HEK293 (cell line): ENCODE measurements around the gene STAT5B.
A peak's percentile ranks its signal among the peaks of the same experiment; 100 is the strongest.

ENCODE experiments used
- CTCF ChIA-PET: fragments of 350-600 bp; formaldehyde crosslinking; extraction: SDS; loops from one replicate; lab custom pipeline; 2021; ENCODE audit warnings: antibody characterized with exemption; lab: Yijun Ruan, JAX
- POLR2A ChIA-PET: fragments of 300-600 bp; formaldehyde crosslinking; extraction: SDS; loops from one replicate; lab custom pipeline; 2020; ENCODE audit warnings: antibody characterized with exemption, inconsistent platforms; lab: Yijun Ruan, JAX
- H3K27ac ChIP-seq: fragments of 200-500 bp; sonication (Bioruptor generic); 2 replicates; pipeline ENCODE4 v1.5.1; 2014; ENCODE audit warnings: low read depth, low read length, control low read depth, inconsistent platforms; ENCODE audit errors: extremely low read depth
- H3K36me3 ChIP-seq, 2 experiments: fragments of 200-500 bp in 1 of 2; sonication (Bioruptor generic) in 1 of 2; 1 replicate in 1 of 2; 2 replicates in 1 of 2; pipeline ENCODE4 v1.5.1; 2014 to 2017; ENCODE audit warnings: inconsistent platforms in 2 of 2, low read length in 2 of 2; ENCODE audit not compliant: control insufficient read depth in 2 of 2, insufficient read depth in 1 of 2
- H3K4me1 ChIP-seq: fragments of 200-500 bp; sonication (Bioruptor generic); 2 replicates; pipeline ENCODE4 v1.5.1; 2014; ENCODE audit warnings: mild to moderate bottlenecking, low read length, inconsistent platforms; ENCODE audit not compliant: control insufficient read depth, insufficient read depth
- H3K4me3 ChIP-seq: 2 replicates; pipeline ENCODE4 v1.5.1; 2011; ENCODE audit warnings: low read depth, mild to moderate bottlenecking, control low read depth, low read length, moderate library complexity
- H3K9me3 ChIP-seq: fragments of 200-500 bp; sonication (Bioruptor generic); 2 replicates; pipeline ENCODE4 v1.5.1; 2014; ENCODE audit warnings: low read depth, low read length, inconsistent platforms; ENCODE audit not compliant: control insufficient read depth, insufficient read depth
- CTCF ChIP-seq: fragments of 450-650 bp; formaldehyde crosslinking; IDR thresholded peaks from 2 replicates; pipeline ENCODE4 v1.5.1; 2016; ENCODE audit warnings: missing biosample characterization, missing genetic modification characterization
- GLI4 ChIP-seq: fragments of 450-650 bp; formaldehyde crosslinking; IDR thresholded peaks from 2 replicates; pipeline ENCODE4 v1.5.1; 2016; ENCODE audit warnings: missing biosample characterization, missing genetic modification characterization
- KLF10 ChIP-seq: fragments of 450-650 bp; IDR thresholded peaks from 2 replicates; pipeline ENCODE4 v1.5.1; 2018; ENCODE audit warnings: missing biosample characterization, mild to moderate bottlenecking, missing genetic modification characterization
- KLF16 ChIP-seq: fragments of 450-650 bp; formaldehyde crosslinking; IDR thresholded peaks from 2 replicates; pipeline ENCODE4 v1.5.1; 2017; ENCODE audit warnings: missing biosample characterization, missing genetic modification characterization
- PRDM4 ChIP-seq: fragments of 450-650 bp; formaldehyde crosslinking; IDR thresholded peaks from 2 replicates; pipeline ENCODE4 v1.5.1; 2017; ENCODE audit warnings: missing biosample characterization, missing genetic modification characterization
- RBAK ChIP-seq: fragments of 450-650 bp; formaldehyde crosslinking; IDR thresholded peaks from 2 replicates; pipeline ENCODE4 v1.5.1; 2016; ENCODE audit warnings: missing biosample characterization, missing genetic modification characterization
- SETDB1 ChIP-seq: IDR thresholded peaks from one replicate; pipeline ENCODE4 v1.6.1; 2017; ENCODE audit warnings: mild to moderate bottlenecking, low read length, moderate library complexity, mixed read lengths; ENCODE audit not compliant: insufficient read length
- SP7 ChIP-seq: fragments of 450-650 bp; formaldehyde crosslinking; IDR thresholded peaks from 2 replicates; pipeline ENCODE4 v1.5.1; 2016; ENCODE audit warnings: missing biosample characterization, missing genetic modification characterization
- TRIM28 ChIP-seq: IDR thresholded peaks from 2 replicates; pipeline ENCODE4 v1.6.1; 2011; ENCODE audit warnings: low read length, control low read depth, borderline replicate concordance
- YY2 ChIP-seq: fragments of 450-650 bp; formaldehyde crosslinking; IDR thresholded peaks from 2 replicates; pipeline ENCODE4 v1.5.1; 2016; ENCODE audit warnings: missing biosample characterization, missing genetic modification characterization
- ZNF214 ChIP-seq: fragments of 450-650 bp; formaldehyde crosslinking; IDR thresholded peaks from 2 replicates; pipeline ENCODE4 v1.5.1; 2017; ENCODE audit warnings: missing biosample characterization, mild to moderate bottlenecking, missing genetic modification characterization, borderline replicate concordance
- ZNF292 ChIP-seq: fragments of 450-650 bp; formaldehyde crosslinking; IDR thresholded peaks from 2 replicates; pipeline ENCODE4 v1.5.1; 2016; ENCODE audit warnings: low read depth, missing biosample characterization, missing genetic modification characterization, borderline replicate concordance
- ZNF324 ChIP-seq: fragments of 450-650 bp; formaldehyde crosslinking; IDR thresholded peaks from 2 replicates; pipeline ENCODE4 v1.5.1; 2016; ENCODE audit warnings: missing biosample characterization, missing genetic modification characterization
- ZNF350 ChIP-seq: fragments of 450-650 bp; formaldehyde crosslinking; IDR thresholded peaks from 2 replicates; pipeline ENCODE4 v1.5.0; 2017; ENCODE audit warnings: missing biosample characterization, mild to moderate bottlenecking, missing genetic modification characterization
- ZNF449 ChIP-seq: fragments of 450-650 bp; formaldehyde crosslinking; IDR thresholded peaks from 2 replicates; pipeline ENCODE4 v1.5.1; 2017; ENCODE audit warnings: missing biosample characterization, mild to moderate bottlenecking, missing genetic modification characterization, moderate library complexity
- ZNF48 ChIP-seq: fragments of 450-650 bp; formaldehyde crosslinking; IDR thresholded peaks from 2 replicates; pipeline ENCODE4 v1.5.1; 2016; ENCODE audit warnings: missing biosample characterization, missing genetic modification characterization
- ZNF645 ChIP-seq: fragments of 450-650 bp; formaldehyde crosslinking; IDR thresholded peaks from 2 replicates; pipeline ENCODE4; 2016; ENCODE audit warnings: missing biosample characterization, missing genetic modification characterization
- ZNF677 ChIP-seq: fragments of 450-650 bp; IDR thresholded peaks from 2 replicates; pipeline ENCODE4 v1.5.0; 2018; ENCODE audit warnings: missing biosample characterization, mild to moderate bottlenecking, missing genetic modification characterization, moderate library complexity
- ZNF776 ChIP-seq: fragments of 450-650 bp; formaldehyde crosslinking; IDR thresholded peaks from 2 replicates; pipeline ENCODE4 v1.5.0; 2017; ENCODE audit warnings: missing biosample characterization, missing genetic modification characterization, borderline replicate concordance
- ZNF777 ChIP-seq: fragments of 450-650 bp; formaldehyde crosslinking; IDR thresholded peaks from 2 replicates; pipeline ENCODE4 v1.5.1; 2017; ENCODE audit warnings: missing biosample characterization, missing genetic modification characterization, borderline replicate concordance
- ZNF791 ChIP-seq: fragments of 450-650 bp; formaldehyde crosslinking; IDR thresholded peaks from 2 replicates; pipeline ENCODE4 v1.5.1; 2016; ENCODE audit warnings: missing biosample characterization, missing genetic modification characterization
- ZNF792 ChIP-seq: fragments of 450-650 bp; formaldehyde crosslinking; IDR thresholded peaks from 2 replicates; pipeline ENCODE4 v1.5.1; 2016; ENCODE audit warnings: missing biosample characterization, missing genetic modification characterization

Gene STAT5B

GRCh38 chr17:42249681-42250446 is 26.3 kb downstream of the STAT5B start:
- no peak overlapping the region for H3K27ac ChIP-seq
- CTCF ChIA-PET, result interaction anchor here (0.5 to 3.9 kb wide), 8 partner anchors 9 to 130 kb away, joined by 3 to 24 read pairs (median 4); no protein-coding TSS in a partner anchor
- POLR2A ChIA-PET, result no interaction called here

GRCh38 chr17:42248351-42249179 is 27.6 kb downstream of the STAT5B start:
- Histone ChIP-seq H3K9me3 (no peaks in the 10 kb centered on the region), H3K4me3 (no peak overlapping the region), H3K27ac (peak overlapping the region; percentile 19; the same call in 1 of the 2 replicates), H3K4me1 (peaks cover 10% of the 10 kb centered on the region; the same call in 1 of the 2 replicates), H3K36me3 (no peaks in the 10 kb centered on the region; a peak in 1 of 3 replicates)
- TF ChIP-seq ZNF791 (tag by site-specific recombination) (no peak), RBAK (tag by site-specific recombination) (no peak), TRIM28 (no peak), ZNF645 (no peak), ZNF324 (tag by site-specific recombination) (no peak), ZNF350 (tag by site-specific recombination) (no peak), GLI4 (tag by site-specific recombination) (no peak), KLF16 (tag by site-specific recombination) (no peak), ZNF292 (tag by site-specific recombination) (no peak), ZNF792 (tag by site-specific recombination) (no peak), ZNF214 (no peak), YY2 (tag by site-specific recombination) (no peak)
- POLR2A ChIA-PET, result interaction anchor here (0.5 to 0.6 kb wide), 2 partner anchors 26 to 103 kb away, joined by 3 read pairs; no protein-coding TSS in a partner anchor
- CTCF ChIA-PET, result interaction anchor here (0.7 to 3.9 kb wide), 5 partner anchors 9 to 223 kb away, joined by 3 to 24 read pairs (median 5); no protein-coding TSS in a partner anchor

More at GRCh38 chr17:42249681-42250446, 26.3 kb downstream of the STAT5B start:
- TF ChIP-seq ZNF677 (tag by site-specific recombination) (no peak), PRDM4 (peak; percentile 51; the same call in 1 of the 2 replicates)
- H3K36me3 ChIP-seq, result no peaks in the 10 kb centered on the region; a peak in 1 of 3 replicates
- H3K4me1 ChIP-seq, result peaks cover 10% of the 10 kb centered on the region; the same call in 1 of the 2 replicates
- H3K4me3 ChIP-seq, result no peak overlapping the region
- no peaks in the 10 kb centered on the region for H3K9me3 ChIP-seq

GRCh38 chr17:42247734-42248133 is 28.5 kb downstream of the STAT5B start:
- POLR2A ChIA-PET, result interaction anchor here (0.6 kb wide), 1 partner anchor 102 kb away, joined by 3 read pairs; no protein-coding TSS in a partner anchor
- peaks cover 7% of the 10 kb centered on the region; the same call in 1 of the 2 replicates for H3K4me1 ChIP-seq
- H3K27ac ChIP-seq, result no peak overlapping the region
- TF ChIP-seq CTCF (tag by site-specific recombination), result no peak
- TF ChIP-seq KLF10 (tag by site-specific recombination), result no peak
- peak; percentile 58 for TF ChIP-seq SETDB1
- no peak for TF ChIP-seq ZNF449 (tag by site-specific recombination)
- no peak for TF ChIP-seq ZNF776
- no peak for TF ChIP-seq ZNF48 (tag by site-specific recombination)
- TF ChIP-seq ZNF777 (tag by site-specific recombination), result no peak
- 0 out of 2 replicates have a peak, but pooled peaks have one; percentile 9 for TF ChIP-seq SP7 (tag by site-specific recombination)

More at GRCh38 chr17:42247734-42248133, 28.5 kb downstream of the STAT5B start:
- CTCF ChIA-PET, result interaction anchor here (0.6 to 1.6 kb wide), 5 partner anchors 25 to 291 kb away, joined by 3 to 8 read pairs (median 5); no protein-coding TSS in a partner anchor
- Histone ChIP-seq H3K36me3 (no peaks in the 10 kb centered on the region; a peak in 1 of 3 replicates), H3K9me3 (no peaks in the 10 kb centered on the region), H3K4me3 (no peak overlapping the region)
